AG04449 (cell line): ENCODE measurements around the gene TTLL8.

Experiments used
- CTCF ChIA-PET: fragments of 350-600 bp; formaldehyde crosslinking; extraction: SDS; loops from one replicate; lab custom pipeline; 2021; ENCODE audit warnings: antibody characterized with exemption; lab: Yijun Ruan, JAX
- POLR2A ChIA-PET: fragments of 400-600, 350-600 bp; formaldehyde crosslinking; extraction: SDS; loops from one replicate; lab custom pipeline; 2020; ENCODE audit warnings: antibody characterized with exemption, inconsistent platforms; lab: Yijun Ruan, JAX
- DNase-seq: peaks from one replicate; pipeline ENCODE4 v3.0.0-alpha.2; 2010; ENCODE audit warnings: low read depth, low spot score
- H3K4me3 ChIP-seq: 2 replicates; pipeline ENCODE4 v1.5.1; 2011; ENCODE audit warnings: low read depth, mild to moderate bottlenecking, control low read depth, low read length
- CTCF ChIP-seq: IDR thresholded peaks from one replicate; pipeline ENCODE4 v1.5.1; 2011; ENCODE audit warnings: mild to moderate bottlenecking, moderate library complexity, low read length, control low read depth, inconsistent platforms; ENCODE audit not compliant: insufficient read depth; ENCODE audit errors: missing control alignments

The TTLL8 gene

GRCh38 chr22:50061141-50061823 lies 3.2 kb upstream of the TTLL8 start:
- TF ChIP-seq CTCF, result no peak
- no peak for DNase-seq
- H3K4me3 ChIP-seq, result no peak overlapping the region
- CTCF ChIA-PET, result no interaction called here
- POLR2A ChIA-PET, result no interaction called here

- POLR2A ChIA-PET, result no interaction called here
- CTCF ChIA-PET, result no interaction called here
- H3K4me3 ChIP-seq, result no peak overlapping the region
- DNase-seq, result no peak
- no peak for TF ChIP-seq CTCF
These were observed 2.5 kb upstream of the TTLL8 start for GRCh38 chr22:50060441-50061140.

DNA sequence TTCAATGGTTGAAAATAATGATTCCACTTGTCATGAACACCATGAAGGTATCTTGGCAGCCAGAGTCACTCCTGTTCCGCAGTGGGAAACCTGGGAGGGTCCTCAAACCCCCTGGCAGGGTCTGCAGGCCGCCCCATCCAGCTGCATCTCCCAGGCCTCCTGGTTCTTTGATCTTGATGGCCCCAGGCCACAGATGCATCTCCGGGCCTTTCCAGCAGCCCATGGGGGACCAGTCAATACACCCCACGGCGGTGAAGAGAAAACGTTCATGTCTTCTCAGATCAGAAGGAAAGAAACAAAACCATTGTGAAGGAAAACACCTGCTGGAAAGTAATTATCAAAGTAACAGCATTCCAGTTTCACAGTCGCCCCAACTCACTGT lies 1.8 kb upstream of the TTLL8 start:
- no peak overlapping the region for H3K4me3 ChIP-seq
- no peak for DNase-seq
- CTCF ChIA-PET, result interaction anchor here (0.9 kb wide), 1 partner anchor 45 kb away, joined by 3 read pairs; no protein-coding TSS in a partner anchor
- no peak for TF ChIP-seq CTCF
- POLR2A ChIA-PET, result no interaction called here

DNA sequence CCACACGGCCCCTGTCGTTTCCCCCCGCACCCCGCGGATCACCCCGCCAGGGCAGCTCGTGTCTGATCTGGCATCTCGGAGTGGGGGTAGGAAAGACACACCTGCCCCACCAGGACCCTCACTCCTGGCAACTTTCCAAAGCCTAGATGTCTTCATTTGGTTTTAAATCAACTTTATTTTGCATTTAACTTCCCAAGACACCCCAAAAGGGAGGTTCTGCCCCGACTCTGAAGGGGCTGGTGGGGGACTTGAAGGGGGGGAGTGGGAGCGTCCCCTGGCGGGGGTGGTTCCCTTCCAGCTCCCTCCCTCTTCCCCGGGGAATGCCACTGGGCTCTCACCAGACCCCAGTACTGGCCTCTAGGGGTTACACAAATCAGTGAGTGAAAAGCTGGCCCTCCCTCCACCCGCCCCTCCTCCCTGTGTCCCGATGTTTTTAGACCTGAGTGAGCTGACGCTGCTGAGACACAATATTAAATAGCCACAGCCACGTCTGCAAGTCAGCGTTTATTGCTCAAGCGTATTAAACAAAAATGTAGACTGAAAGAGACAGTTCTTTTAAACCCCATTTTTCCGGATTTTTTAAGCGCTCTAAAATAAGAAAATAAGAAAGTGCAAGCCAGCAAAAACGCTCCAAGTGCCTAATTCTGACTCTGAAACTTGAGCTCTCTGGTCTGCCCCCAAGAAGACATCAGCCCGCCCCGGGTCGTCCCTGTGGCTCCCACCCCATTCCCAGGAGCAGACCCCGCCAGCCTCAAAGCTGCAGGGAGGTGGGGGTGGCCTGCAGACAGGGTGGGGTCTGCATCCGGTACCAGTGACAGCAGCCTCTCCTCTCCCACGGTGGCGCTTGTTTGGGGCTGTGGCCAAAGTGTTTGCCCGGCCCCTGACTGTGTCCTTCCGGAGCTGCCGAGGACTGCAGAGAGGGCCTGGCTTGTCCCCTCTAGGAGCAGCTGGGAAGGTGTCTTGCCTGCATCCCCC lies 1.1 kb upstream of the TTLL8 start:
- POLR2A ChIA-PET, result no interaction called here
- no peak for DNase-seq
- TF ChIP-seq CTCF, result no peak
- no peak overlapping the region for H3K4me3 ChIP-seq
- CTCF ChIA-PET, result interaction anchor here (0.9 kb wide), 1 partner anchor 46 kb away, joined by 3 read pairs; no protein-coding TSS in a partner anchor

- no peak for DNase-seq
- no peak for TF ChIP-seq CTCF
- POLR2A ChIA-PET, result no interaction called here
- H3K4me3 ChIP-seq, result no peak overlapping the region
- CTCF ChIA-PET, result no interaction called here
These were observed 629 bp downstream of the TTLL8 start for GRCh38 chr22:50057278-50058060.
